RWPE1 (cell line): Measurements from ENCODE around the gene TPI1.

Experiments
- CTCF ChIA-PET: fragments of 350-600 bp; sonication (Branson Sonifier 250); formaldehyde crosslinking; extraction: SDS; loops from one replicate; lab custom pipeline; 2021; lab: Yijun Ruan, JAX
- POLR2A ChIA-PET: fragments of 400-600 bp; formaldehyde crosslinking; extraction: SDS; loops from one replicate; lab custom pipeline; 2020; ENCODE audit warnings: antibody characterized with exemption; ENCODE audit not compliant: low non-redundant PET; lab: Yijun Ruan, JAX
- DNase-seq: peaks from one replicate; pipeline ENCODE4 v3.0.0; 2012; ENCODE audit warnings: low spot score
- H3K27ac ChIP-seq: fragments of 450-650 bp; 2 replicates; pipeline ENCODE4 v1.5.1; 2017
- TF ChIP-seq, protein P1 (sequence below): fragments of 450-650 bp; conservative IDR thresholded peaks from 2 replicates; pipeline ENCODE4 v1.5.1; 2017; ENCODE audit warnings: low read depth, mild to moderate bottlenecking

TPI1 gene

DNA sequence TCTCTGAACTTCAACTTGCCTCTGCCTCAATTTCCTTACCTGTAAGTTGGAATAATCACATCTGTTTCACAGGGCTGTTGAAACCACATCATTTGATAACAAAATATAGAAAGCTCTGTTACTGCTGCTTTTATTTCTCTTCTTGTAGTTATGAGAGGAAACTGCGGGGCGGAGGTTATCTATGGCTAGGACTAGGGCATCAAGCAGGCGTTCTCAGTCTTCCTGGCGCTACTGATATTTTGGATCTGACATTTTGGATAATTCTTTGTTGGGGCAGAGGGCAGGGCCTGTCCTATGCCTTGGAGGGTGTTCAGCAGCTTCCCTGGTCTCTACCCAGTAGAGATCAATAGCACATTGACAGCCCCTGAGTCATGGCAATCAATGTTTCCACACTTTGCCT lies 35.2 kb upstream of the TPI1 start:
- POLR2A ChIA-PET, result no interaction called here
- TF ChIP-seq, protein P1, sequence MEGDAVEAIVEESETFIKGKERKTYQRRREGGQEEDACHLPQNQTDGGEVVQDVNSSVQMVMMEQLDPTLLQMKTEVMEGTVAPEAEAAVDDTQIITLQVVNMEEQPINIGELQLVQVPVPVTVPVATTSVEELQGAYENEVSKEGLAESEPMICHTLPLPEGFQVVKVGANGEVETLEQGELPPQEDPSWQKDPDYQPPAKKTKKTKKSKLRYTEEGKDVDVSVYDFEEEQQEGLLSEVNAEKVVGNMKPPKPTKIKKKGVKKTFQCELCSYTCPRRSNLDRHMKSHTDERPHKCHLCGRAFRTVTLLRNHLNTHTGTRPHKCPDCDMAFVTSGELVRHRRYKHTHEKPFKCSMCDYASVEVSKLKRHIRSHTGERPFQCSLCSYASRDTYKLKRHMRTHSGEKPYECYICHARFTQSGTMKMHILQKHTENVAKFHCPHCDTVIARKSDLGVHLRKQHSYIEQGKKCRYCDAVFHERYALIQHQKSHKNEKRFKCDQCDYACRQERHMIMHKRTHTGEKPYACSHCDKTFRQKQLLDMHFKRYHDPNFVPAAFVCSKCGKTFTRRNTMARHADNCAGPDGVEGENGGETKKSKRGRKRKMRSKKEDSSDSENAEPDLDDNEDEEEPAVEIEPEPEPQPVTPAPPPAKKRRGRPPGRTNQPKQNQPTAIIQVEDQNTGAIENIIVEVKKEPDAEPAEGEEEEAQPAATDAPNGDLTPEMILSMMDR, result no peak
- DNase-seq, result no peak
- no peak overlapping the region for H3K27ac ChIP-seq
- CTCF ChIA-PET, result interaction anchor here (1.3 kb wide), 1 partner anchor 79 kb away, joined by 4 read pairs; the partner anchor contains the start of gene MLF2

DNA sequence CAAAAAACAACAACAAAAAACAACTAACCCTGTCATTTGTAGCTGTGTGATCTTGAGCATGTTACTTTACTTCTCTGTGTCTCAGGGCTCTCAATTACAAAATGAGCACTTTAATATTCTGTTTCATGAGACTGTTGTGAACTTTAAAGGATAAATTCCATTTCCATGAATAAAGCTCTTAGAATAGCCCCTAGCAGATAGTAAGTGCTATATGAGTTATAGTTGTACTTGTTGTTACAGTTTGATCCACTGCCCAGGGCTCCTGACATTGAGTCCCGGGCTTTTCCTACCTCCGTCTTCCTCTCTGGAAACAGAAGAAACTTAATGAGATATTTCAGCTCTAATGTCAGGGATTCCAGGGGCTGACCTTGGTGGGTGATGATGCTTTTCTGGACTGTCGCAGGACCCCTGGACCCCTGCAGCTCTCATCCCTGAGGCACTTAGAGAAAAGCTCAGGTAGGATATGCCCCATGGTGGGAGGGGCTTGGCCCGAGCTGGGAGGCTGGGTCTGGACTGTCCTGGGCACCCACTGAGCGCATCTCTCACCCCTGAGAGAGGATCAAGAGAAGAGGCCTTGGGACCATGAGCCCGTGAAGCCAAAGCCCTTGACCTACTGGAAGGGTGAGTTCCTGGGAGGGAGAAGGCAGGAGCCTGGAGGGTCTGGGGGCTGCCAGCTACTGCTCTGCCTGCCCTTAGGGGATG lies 34.0 kb upstream of the TPI1 start:
- no peak for DNase-seq
- H3K27ac ChIP-seq, result no peak overlapping the region
- ChIA-PET POLR2A (interaction anchor here (0.7 kb wide), 2 partner anchors 80 to 109 kb away, joined by 3 read pairs; partner anchors contain the start of gene MLF2), CTCF (no interaction called here)
- TF ChIP-seq, protein P1, result no peak

DNA sequence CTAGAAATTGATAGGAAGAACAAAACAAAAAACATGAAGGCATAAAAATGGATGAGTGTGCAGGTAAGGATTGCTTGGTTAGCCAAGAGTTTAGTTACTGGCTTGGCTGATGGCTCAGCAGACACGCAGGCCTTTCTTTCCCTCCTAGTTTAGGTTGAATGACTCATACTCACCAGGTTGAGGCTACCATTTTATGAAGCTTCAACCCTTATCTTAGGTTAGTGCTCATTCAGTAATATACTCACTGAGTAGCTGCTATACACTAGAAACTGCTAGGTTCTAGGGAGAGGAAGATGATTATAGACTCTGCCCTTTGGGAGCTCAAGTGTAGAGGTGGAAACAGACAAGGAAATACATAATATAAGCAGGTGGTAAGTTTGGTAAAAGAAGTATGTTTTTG lies 33.1 kb upstream of the TPI1 start:
- TF ChIP-seq, protein P1, result no peak
- POLR2A ChIA-PET, result interaction anchor here (0.7 kb wide), 1 partner anchor 81 kb away, joined by 3 read pairs; the partner anchor contains the start of gene MLF2
- DNase-seq, result no peak
- CTCF ChIA-PET, result interaction anchor here (0.5 to 2.2 kb wide), 6 partner anchors 10 to 136 kb away, joined by 3 to 10 read pairs (median 6); partner anchors contain the start of gene GPR162
- H3K27ac ChIP-seq, result no peak overlapping the region

DNA sequence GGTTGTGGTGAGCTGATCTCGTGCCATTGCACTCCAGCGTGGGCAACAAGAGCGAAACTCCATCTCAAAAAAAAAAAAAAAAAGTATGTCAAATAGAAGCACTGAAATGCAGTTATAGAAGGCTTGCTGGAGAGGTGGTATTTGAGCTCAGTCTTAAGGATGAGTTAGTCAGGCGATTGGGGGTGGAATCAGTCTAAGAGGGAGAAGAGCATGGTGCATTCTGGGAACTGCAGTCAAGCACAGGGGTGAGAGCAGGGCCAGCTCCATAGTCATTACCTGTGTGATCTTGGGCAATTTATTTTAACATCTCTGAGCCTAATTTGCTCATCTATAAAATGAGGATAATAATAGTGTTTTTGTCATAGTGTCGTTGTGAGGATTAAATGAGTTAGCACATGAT lies 32.5 kb upstream of the TPI1 start:
- POLR2A ChIA-PET, result no interaction called here
- no peak overlapping the region for H3K27ac ChIP-seq
- CTCF ChIA-PET, result interaction anchor here (0.5 to 2.2 kb wide), 9 partner anchors 10 to 137 kb away, joined by 3 to 10 read pairs (median 5); partner anchors contain the start of genes GPR162 and MLF2
- TF ChIP-seq, protein P1, result no peak
- no peak for DNase-seq

DNA sequence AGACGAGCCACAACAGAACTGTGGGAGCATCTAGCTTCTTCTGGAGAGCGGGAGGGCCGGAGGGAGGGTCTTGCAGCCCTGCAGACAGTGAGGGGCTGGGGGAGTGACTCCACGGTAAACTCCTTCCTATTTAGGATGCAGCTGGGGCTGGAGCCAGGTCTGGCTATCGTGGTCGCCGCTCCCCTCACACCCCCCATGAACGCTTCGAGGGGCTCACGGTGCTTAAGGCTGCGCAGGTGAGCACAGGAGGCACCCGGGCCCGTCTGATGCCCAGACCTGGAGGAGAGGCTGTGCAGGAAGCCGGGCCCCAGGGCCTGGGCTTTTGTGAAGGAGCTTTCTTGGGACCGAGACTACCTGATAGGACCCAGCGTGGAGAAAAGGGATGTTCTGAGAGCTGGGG lies 30.5 kb upstream of the TPI1 start:
- CTCF ChIA-PET, result interaction anchor here (0.6 to 1.1 kb wide), 5 partner anchors 10 to 103 kb away, joined by 3 to 5 read pairs (median 3); no protein-coding TSS in a partner anchor

DNA sequence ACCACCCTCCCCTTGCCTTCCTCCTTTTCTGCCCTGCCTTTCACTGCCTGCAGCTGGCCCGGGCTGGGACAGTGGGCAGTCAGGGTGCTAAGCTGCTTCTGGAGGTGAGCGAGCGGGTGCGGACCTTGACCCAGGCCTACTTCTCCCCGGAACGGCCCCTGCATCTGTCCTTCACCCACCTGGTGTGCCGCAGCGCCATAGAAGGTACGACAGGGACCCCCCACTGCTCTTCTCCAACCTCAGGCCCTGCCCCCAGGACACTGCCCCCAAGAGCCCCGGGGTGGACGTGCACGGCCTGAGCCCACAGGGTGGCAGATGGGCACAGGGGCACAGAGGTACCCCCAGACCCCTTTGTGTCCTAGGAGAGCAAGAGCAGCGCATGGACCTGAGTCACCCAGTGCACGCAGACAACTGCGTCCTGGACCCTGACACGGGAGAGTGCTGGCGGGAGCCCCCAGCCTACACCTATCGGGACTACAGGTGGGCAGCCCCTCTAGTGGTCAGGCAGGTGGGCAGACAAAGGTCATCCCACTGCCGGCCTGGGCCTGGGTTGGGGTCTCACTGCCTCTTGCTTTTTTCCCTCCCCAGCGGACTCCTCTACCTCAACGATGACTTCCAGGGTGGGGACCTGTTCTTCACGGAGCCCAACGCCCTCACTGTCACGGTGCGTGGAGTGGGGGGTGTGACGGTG lies 29.8 kb upstream of the TPI1 start:
- POLR2A ChIA-PET, result no interaction called here
- TF ChIP-seq, protein P1, result no peak
- H3K27ac ChIP-seq, result no peak overlapping the region
- CTCF ChIA-PET, result interaction anchor here (0.5 to 1.0 kb wide), 3 partner anchors 15 to 34 kb away, joined by 3 read pairs; no protein-coding TSS in a partner anchor
- DNase-seq, result no peak

More for the DNA sequence above, 30.5 kb upstream of the TPI1 start:
- no peak for DNase-seq
- TF ChIP-seq, protein P1, result no peak
- no peak overlapping the region for H3K27ac ChIP-seq
- POLR2A ChIA-PET, result no interaction called here
